Activated naive CD4-positive, alpha-beta T cell treated with anti-CD3 and anti-CD28 coated beads for 36 hours (primary cell): Measurements from ENCODE around the gene PKNOX2. TPM values are rescaled to one million over a fixed set of nuclear protein-coding genes. Genes with fewer than 3 reads are reported as not detected.

Experiments used
- CTCF ChIA-PET: fragments of 350-600 bp; sonication (Branson Sonifier 250); formaldehyde crosslinking; loops from one replicate; lab custom pipeline; 2021; ENCODE audit warnings: antibody characterized with exemption; lab: Charles Lee
- DNase-seq: peaks from one replicate; pipeline ENCODE4 v3.0.0-alpha.2; 2020
- H3K27ac Mint-ChIP-seq: one replicate; pipeline ENCODE4 v1.8.0; 2021; ENCODE audit warnings: mild to moderate bottlenecking, mixed read lengths
- H3K27me3 Mint-ChIP-seq: one replicate; pipeline ENCODE4 v1.8.0; 2021; ENCODE audit warnings: low read depth, mixed read lengths
- H3K36me3 Mint-ChIP-seq: one replicate; pipeline ENCODE4 v1.8.0; 2021; ENCODE audit warnings: low read depth, mixed read lengths
- H3K4me1 Mint-ChIP-seq: one replicate; pipeline ENCODE4 v1.8.0; 2021; ENCODE audit warnings: low read depth, mixed read lengths
- H3K4me3 Mint-ChIP-seq: one replicate; pipeline ENCODE4 v1.8.0; 2021; ENCODE audit warnings: mild to moderate bottlenecking, moderate library complexity, mixed read lengths
- H3K9me3 Mint-ChIP-seq: one replicate; pipeline ENCODE4 v1.8.0; 2021; ENCODE audit warnings: mixed read lengths
- intact Hi-C: fragments of 100-400 bp; cut with micrococcal nuclease; formaldehyde crosslinking; loops from one replicate; pipeline ENCODE4 v1.15.1; 2023
- total RNA-seq, 2 experiments: library from RNA; stranded (reverse); gene quantifications; one replicate each; pipeline ENCODE4 v1.2.3, GENCODE V29; 2021

The PKNOX2 gene
- total RNA-seq, 2 experiments from 2014 or later: not detected

DNA sequence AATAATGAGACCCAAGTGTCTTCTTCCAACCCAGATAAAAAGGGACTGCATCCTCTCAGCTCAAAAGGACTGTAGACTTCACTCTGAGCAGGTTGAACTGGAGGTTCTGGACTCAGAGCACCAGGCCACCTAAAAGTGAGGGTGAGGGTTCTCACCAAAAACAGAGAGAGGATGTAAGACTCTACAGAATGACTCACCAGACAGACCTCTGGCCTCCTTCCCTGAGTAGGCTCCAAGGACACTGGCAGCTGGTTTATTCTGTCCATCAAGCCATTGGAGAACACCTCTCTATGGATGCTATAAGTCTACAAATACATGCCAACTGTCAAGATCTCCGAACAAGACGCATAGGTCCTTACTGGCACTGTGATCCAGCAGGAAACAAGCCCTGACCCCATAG is 304.3 kb downstream of the PKNOX2 start:
- Mint-ChIP-seq H3K27ac (no peak overlapping the region), H3K4me1 (no peaks in the 10 kb centered on the region), H3K4me3 (no peak overlapping the region), H3K27me3 (peaks cover 2% of the 10 kb centered on the region), H3K9me3 (no peaks in the 10 kb centered on the region), H3K36me3 (no peaks in the 10 kb centered on the region)
- CTCF ChIA-PET: no interaction called here
- no peak for DNase-seq
- intact Hi-C loops: no loop called here

GRCh38 chr11:125470355-125470754 is 305.8 kb downstream of the PKNOX2 start:
- no peaks in the 10 kb centered on the region for H3K27me3 Mint-ChIP-seq
- H3K4me1 Mint-ChIP-seq: no peaks in the 10 kb centered on the region
- no peak overlapping the region for H3K27ac Mint-ChIP-seq
- no peaks in the 10 kb centered on the region for H3K36me3 Mint-ChIP-seq
- CTCF ChIA-PET: no interaction called here
- intact Hi-C loops: no loop called here
- no peaks in the 10 kb centered on the region for H3K9me3 Mint-ChIP-seq
- H3K4me3 Mint-ChIP-seq: no peak overlapping the region
- no peak for DNase-seq

GRCh38 chr11:125476721-125477120 is 312.2 kb downstream of the PKNOX2 start:
- CTCF ChIA-PET: interaction anchor here (1.0 kb wide), 1 partner anchor 92 kb away, joined by 3 read pairs; no protein-coding TSS in a partner anchor
- no peaks in the 10 kb centered on the region for H3K9me3 Mint-ChIP-seq
- no peak for DNase-seq
- intact Hi-C loops: no loop called here
- H3K4me3 Mint-ChIP-seq: no peak overlapping the region
- H3K4me1 Mint-ChIP-seq: no peaks in the 10 kb centered on the region
- H3K27ac Mint-ChIP-seq: no peak overlapping the region
- H3K36me3 Mint-ChIP-seq: no peaks in the 10 kb centered on the region
- H3K27me3 Mint-ChIP-seq: no peaks in the 10 kb centered on the region

DNA sequence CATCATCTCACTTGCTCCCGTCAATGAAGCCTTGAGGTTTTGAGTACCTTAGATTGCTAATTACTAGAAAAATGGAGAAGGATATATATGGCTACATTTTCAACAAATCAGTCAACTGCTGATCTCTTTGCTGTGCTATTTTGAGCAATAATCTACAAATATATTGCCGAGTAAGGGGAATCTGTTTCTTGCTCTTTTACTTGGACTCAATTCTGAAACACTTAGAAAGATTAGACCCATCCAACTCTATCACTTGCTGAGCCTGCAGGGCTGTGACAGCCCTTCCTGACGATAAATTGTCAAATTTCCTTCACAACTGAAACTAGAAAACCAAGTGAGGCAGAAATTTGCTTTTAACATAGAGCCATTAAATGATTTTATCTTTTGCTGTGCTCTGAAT is 314.6 kb downstream of the PKNOX2 start:
- CTCF ChIA-PET: interaction anchor here (0.8 kb wide), 1 partner anchor 25 kb away, joined by 3 read pairs; no protein-coding TSS in a partner anchor
- no peak overlapping the region for H3K4me3 Mint-ChIP-seq
- DNase-seq: no peak
- H3K27me3 Mint-ChIP-seq: peaks cover 3% of the 10 kb centered on the region
- H3K36me3 Mint-ChIP-seq: no peaks in the 10 kb centered on the region
- no peaks in the 10 kb centered on the region for H3K9me3 Mint-ChIP-seq
- intact Hi-C loops: no loop called here
- no peak overlapping the region for H3K27ac Mint-ChIP-seq
- H3K4me1 Mint-ChIP-seq: no peaks in the 10 kb centered on the region

GRCh38 chr11:125481531-125481930 is 317.0 kb downstream of the PKNOX2 start:
- no peak overlapping the region for H3K4me3 Mint-ChIP-seq
- H3K9me3 Mint-ChIP-seq: no peaks in the 10 kb centered on the region
- H3K27ac Mint-ChIP-seq: no peak overlapping the region
- intact Hi-C loops: no loop called here
- no peaks in the 10 kb centered on the region for H3K36me3 Mint-ChIP-seq
- H3K4me1 Mint-ChIP-seq: no peaks in the 10 kb centered on the region
- no peak for DNase-seq
- CTCF ChIA-PET: interaction anchor here (0.7 kb wide), 1 partner anchor 73 kb away, joined by 4 read pairs; no protein-coding TSS in a partner anchor
- H3K27me3 Mint-ChIP-seq: peaks cover 3% of the 10 kb centered on the region

Other genes starting within 250 kb of the PKNOX2 start
- not detected for gene HEPN1, start 245.5 kb upstream of the PKNOX2 start, total RNA-seq
- gene HEPACAM, start 228.7 kb upstream of the PKNOX2 start, total RNA-seq: not detected
- 1 to 10 TPM; 6.1 to 7.3 TPM for gene CCDC15, start 210.5 kb upstream of the PKNOX2 start, total RNA-seq
- under 1 TPM; 0.57 to 0.67 TPM for gene SLC37A2, start 101.4 kb upstream of the PKNOX2 start, total RNA-seq
- 10 to 100 TPM; 11.5 to 12.6 TPM for gene TMEM218, start 53.1 kb upstream of the PKNOX2 start, total RNA-seq